ENCODE data around the gene DEFB132. TPM values are rescaled to one million over a fixed set of nuclear protein-coding genes. Genes with fewer than 3 reads are reported as not detected.

DEFB132 gene
- total and polyA plus RNA-seq, 2 of the 13 experiments (the other 11 are each of a cell fraction or from before 2014, with no cell fraction given): not detected

- TF ChIP-seq ZSCAN21 (CRISPR knock-in tag; IDR thresholded peaks at IDR 0.05; ENCODE audit: borderline replicate concordance) (peak; percentile 93), SIX4 (CRISPR knock-in tag; IDR thresholded peaks at IDR 0.05) (peak; percentile 100)
Measured at GRCh38 chr20:297098-297924, 39.8 kb downstream of the DEFB132 start, which contains the start of gene ZCCHC3 (continued).

- no peaks in the 10 kb centered on the region for H3K36me3 ChIP-seq (replicated peaks in 1 of 2; ENCODE audit: control insufficient read depth in 1 of 2, insufficient read depth in 2 of 2, low read length in 2 of 2)
- POLR2A ChIA-PET: interaction anchor here (1.1 to 8.1 kb wide), 5 partner anchors 11 to 49 kb away, joined by 4 to 106 read pairs (median 18); partner anchors contain the start of genes NRSN2 and SOX12
- peak; percentile 7 for ATAC-seq
- WGBS (ENCODE audit: low lambda C conversion rate): under 1% methylated on average over 46 of the region's 75 CpGs
- H4K20me1 ChIP-seq (ENCODE audit: insufficient read depth, low read length): peaks cover 25% of the 10 kb centered on the region
- H3K9me3 ChIP-seq (ENCODE audit: low read length): no peaks in the 10 kb centered on the region
- H3K4me3 ChIP-seq (replicated peaks in 1 of 3; ENCODE audit: insufficient read depth in 1 of 3, low read depth in 2 of 3, low read length in 3 of 3): peak overlapping the region; percentile 69 to 93 (median 89)
- in situ Hi-C loops (cut with HindIII; ENCODE audit: extremely low pct_ligation_motif_present, low pct_unique_long_range_greater_than_20kb): no loop called here
- intact Hi-C loops (cut with micrococcal nuclease; ENCODE audit: unreplicated experiment): loop anchor here (1.0 kb wide), 1 partner anchor 28 kb away; no protein-coding TSS in a partner anchor
- peak overlapping the region; percentile 92 for H3K27ac ChIP-seq (ENCODE audit: extremely low read length, insufficient read depth, low read length)
- H3K9ac ChIP-seq (ENCODE audit: insufficient read depth, low read depth, low read length): peak overlapping the region; percentile 84
- BruUV-seq (replicated peaks): TSS peak; percentile 84
- CTCF ChIA-PET (ENCODE audit: low intra/inter-chr PET ratio, low total read pairs): no interaction called here
- H3K27me3 ChIP-seq (ENCODE audit: control insufficient read depth in 1 of 2, insufficient read depth in 2 of 2, low read length in 2 of 2): peaks cover 0 to 18% of the 10 kb centered on the region in 2 experiments; a peak in 3 of 5 replicates
- peaks cover 42% of the 10 kb centered on the region for H3K79me2 ChIP-seq (ENCODE audit: insufficient read depth, low read length)
- no peak for FAIRE-seq
- H3K4me1 ChIP-seq (ENCODE audit: insufficient read depth, low read length): peaks cover 39% of the 10 kb centered on the region
- DNase-seq (ENCODE audit: low spot score): peak; percentile 35
- H2AFZ ChIP-seq (ENCODE audit: low read length): no peak overlapping the region
- H3K4me2 ChIP-seq (ENCODE audit: low read depth, low read length): peak overlapping the region; percentile 80
- TF ChIP-seq SMAD3 (CRISPR knock-in tag; IDR thresholded peaks at IDR 0.05): peak; percentile 54; the same call in 1 of the 2 replicates
- no peak for TF ChIP-seq ZKSCAN1 (IDR thresholded peaks at IDR 0.05; ENCODE audit: low read length)
- peak; percentile 52; the same call in 1 of the 2 replicates for TF ChIP-seq PHF8 (CRISPR knock-in tag; IDR thresholded peaks at IDR 0.05)
- peak; percentile 92 for TF ChIP-seq AGO2 (optimal IDR thresholded peaks at IDR 0.05; ENCODE audit: low read depth, low read length)
- peak; percentile 95 for TF ChIP-seq ZNF788 (CRISPR knock-in tag; IDR thresholded peaks at IDR 0.05; ENCODE audit: borderline replicate concordance)
- peak; percentile 49; the same call in 1 of the 3 replicates for TF ChIP-seq MXI1 (IDR thresholded peaks at IDR 0.05; ENCODE audit: borderline replicate concordance, low read depth, low read length)
- no peak; the same call in 1 of the 2 replicates for TF ChIP-seq NRL (CRISPR knock-in tag; IDR thresholded peaks at IDR 0.05; ENCODE audit: borderline replicate concordance)
- peak; percentile 37; the same call in 1 of the 2 replicates for TF ChIP-seq ZBTB44 (CRISPR knock-in tag; IDR thresholded peaks at IDR 0.05)
- TF ChIP-seq ZNF124 (CRISPR knock-in tag; IDR thresholded peaks at IDR 0.05): peak; percentile 30; the same call in 1 of the 2 replicates
- TF ChIP-seq BORCS8-MEF2B (CRISPR knock-in tag; IDR thresholded peaks at IDR 0.05): peak; percentile 73; the same call in 1 of the 2 replicates
- TF ChIP-seq ZNF382 (CRISPR knock-in tag; IDR thresholded peaks at IDR 0.05; ENCODE audit: borderline replicate concordance): no peak
- TF ChIP-seq IRF9 (CRISPR knock-in tag; IDR thresholded peaks at IDR 0.05; ENCODE audit: borderline replicate concordance): peak; percentile 51; the same call in 1 of the 2 replicates
- TF ChIP-seq E2F5 (CRISPR knock-in tag; conservative IDR thresholded peaks at IDR 0.05): peak; percentile 48; the same call in 1 of the 2 replicates
- TF ChIP-seq ZNF761 (CRISPR knock-in tag; conservative IDR thresholded peaks at IDR 0.05): 0 out of 2 replicates have a peak, but pooled peaks have one; percentile 40
- no peak for TF ChIP-seq ZNF644 (CRISPR knock-in tag; IDR thresholded peaks at IDR 0.05; ENCODE audit: low read depth)
Measured at GRCh38 chr20:297925-298775, 40.6 kb downstream of the DEFB132 start.

Measured in HepG2 (cell line).